ENCODE results near the gene RBM22.

DNA sequence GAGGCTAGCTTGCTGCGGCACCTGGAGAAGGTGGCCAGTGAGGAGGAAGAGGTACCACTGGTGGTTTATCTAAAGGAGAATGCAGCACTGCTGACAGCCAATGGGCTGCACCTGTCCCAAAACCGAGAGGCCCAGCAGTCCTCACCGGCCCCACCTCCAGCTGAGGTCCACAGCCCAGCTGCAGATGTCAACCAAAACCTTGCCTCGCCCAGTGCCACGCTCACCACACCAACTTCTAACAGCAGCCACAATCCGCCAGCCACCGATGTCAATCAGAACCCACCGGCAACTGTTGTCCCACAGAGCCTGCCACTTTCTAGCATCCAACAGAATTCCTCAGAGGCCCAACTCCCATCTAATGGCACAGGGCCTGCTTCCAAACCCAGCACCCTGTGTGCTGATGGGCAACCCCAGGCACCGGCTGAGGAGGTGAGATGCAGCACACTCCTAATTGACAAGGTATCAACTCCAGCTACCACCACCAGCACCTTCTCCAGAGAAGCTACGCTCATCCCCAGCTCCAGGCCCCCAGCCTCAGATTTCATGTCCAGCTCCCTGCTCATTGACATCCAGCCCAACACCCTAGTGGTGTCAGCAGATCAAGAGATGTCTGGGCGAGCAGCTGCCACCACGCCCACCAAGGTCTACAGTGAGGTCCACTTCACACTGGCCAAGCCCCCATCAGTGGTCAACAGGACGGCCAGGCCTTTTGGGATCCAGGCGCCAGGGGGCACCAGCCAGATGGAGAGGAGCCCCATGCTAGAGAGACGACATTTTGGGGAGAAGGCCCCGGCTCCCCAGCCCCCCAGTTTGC is 52.4 kb downstream of the RBM22 start:
- no peak for TF ChIP-seq EZH2phosphoT487 (IDR thresholded peaks at IDR 0.05; ENCODE audit: borderline replicate concordance)
- TF ChIP-seq, protein P1, sequence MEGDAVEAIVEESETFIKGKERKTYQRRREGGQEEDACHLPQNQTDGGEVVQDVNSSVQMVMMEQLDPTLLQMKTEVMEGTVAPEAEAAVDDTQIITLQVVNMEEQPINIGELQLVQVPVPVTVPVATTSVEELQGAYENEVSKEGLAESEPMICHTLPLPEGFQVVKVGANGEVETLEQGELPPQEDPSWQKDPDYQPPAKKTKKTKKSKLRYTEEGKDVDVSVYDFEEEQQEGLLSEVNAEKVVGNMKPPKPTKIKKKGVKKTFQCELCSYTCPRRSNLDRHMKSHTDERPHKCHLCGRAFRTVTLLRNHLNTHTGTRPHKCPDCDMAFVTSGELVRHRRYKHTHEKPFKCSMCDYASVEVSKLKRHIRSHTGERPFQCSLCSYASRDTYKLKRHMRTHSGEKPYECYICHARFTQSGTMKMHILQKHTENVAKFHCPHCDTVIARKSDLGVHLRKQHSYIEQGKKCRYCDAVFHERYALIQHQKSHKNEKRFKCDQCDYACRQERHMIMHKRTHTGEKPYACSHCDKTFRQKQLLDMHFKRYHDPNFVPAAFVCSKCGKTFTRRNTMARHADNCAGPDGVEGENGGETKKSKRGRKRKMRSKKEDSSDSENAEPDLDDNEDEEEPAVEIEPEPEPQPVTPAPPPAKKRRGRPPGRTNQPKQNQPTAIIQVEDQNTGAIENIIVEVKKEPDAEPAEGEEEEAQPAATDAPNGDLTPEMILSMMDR (conservative IDR thresholded peaks at IDR 0.05; ENCODE audit: low read length): no peak

Measured in Loucy (cell line).